ENCODE results near the gene RPN1.
"Not testable (repeated sequence)": the region's sequence is repeated elsewhere in the genome, so short reads cannot be mapped to it uniquely, and the experiment has no call there.

GRCh38 chr3:128653993-128654805, 3.6 kb upstream of the RPN1 start:
- not testable (repeated sequence) for TF ChIP-seq CTCF (IDR thresholded peaks at IDR 0.05; ENCODE audit: control extremely low read depth in 1 of 3, insufficient read depth in 1 of 3, low read depth in 1 of 3, low read length in 3 of 3); TAF7 (optimal IDR thresholded peaks at IDR 0.05; ENCODE audit: borderline replicate concordance, low read depth, low read length); YY1 (IDR thresholded peaks at IDR 0.05; ENCODE audit: low read depth, low read length); RFX5 (IDR thresholded peaks at IDR 0.05; ENCODE audit: borderline replicate concordance, low read depth, low read length); JUND (IDR thresholded peaks at IDR 0.05; ENCODE audit: low read length)
